ENCODE results near the gene IL1RAPL1.
"Not testable (repeated sequence)": the region's sequence is repeated elsewhere in the genome, so short reads cannot be mapped to it uniquely, and the experiment has no call there.

IL1RAPL1 gene

DNA sequence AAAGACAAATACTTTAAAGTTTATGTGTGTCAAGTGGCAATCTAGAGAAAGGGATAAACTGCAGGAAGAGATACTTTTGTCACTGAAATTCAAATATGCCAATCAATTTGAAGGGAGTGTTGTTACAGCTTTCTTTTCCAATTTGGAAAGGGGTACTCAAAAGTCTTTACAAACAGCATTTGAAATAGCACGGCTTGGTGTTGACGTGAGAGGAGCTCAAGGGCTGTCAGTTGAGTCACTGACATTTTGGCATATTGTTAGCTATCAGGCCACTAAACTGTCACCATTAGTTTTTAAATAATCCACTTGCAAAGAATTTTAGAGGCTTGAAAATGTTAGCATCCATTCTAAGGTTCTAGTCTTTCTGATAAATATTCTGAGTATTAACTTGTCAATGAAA lies 698.4 kb downstream of the IL1RAPL1 start:
- no peak for TF ChIP-seq ZFX (IDR thresholded peaks at IDR 0.05)
- TF ChIP-seq, protein P1, sequence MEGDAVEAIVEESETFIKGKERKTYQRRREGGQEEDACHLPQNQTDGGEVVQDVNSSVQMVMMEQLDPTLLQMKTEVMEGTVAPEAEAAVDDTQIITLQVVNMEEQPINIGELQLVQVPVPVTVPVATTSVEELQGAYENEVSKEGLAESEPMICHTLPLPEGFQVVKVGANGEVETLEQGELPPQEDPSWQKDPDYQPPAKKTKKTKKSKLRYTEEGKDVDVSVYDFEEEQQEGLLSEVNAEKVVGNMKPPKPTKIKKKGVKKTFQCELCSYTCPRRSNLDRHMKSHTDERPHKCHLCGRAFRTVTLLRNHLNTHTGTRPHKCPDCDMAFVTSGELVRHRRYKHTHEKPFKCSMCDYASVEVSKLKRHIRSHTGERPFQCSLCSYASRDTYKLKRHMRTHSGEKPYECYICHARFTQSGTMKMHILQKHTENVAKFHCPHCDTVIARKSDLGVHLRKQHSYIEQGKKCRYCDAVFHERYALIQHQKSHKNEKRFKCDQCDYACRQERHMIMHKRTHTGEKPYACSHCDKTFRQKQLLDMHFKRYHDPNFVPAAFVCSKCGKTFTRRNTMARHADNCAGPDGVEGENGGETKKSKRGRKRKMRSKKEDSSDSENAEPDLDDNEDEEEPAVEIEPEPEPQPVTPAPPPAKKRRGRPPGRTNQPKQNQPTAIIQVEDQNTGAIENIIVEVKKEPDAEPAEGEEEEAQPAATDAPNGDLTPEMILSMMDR (conservative IDR thresholded peaks at IDR 0.05) = no peak
- no peak overlapping the region for H3K27ac ChIP-seq

DNA sequence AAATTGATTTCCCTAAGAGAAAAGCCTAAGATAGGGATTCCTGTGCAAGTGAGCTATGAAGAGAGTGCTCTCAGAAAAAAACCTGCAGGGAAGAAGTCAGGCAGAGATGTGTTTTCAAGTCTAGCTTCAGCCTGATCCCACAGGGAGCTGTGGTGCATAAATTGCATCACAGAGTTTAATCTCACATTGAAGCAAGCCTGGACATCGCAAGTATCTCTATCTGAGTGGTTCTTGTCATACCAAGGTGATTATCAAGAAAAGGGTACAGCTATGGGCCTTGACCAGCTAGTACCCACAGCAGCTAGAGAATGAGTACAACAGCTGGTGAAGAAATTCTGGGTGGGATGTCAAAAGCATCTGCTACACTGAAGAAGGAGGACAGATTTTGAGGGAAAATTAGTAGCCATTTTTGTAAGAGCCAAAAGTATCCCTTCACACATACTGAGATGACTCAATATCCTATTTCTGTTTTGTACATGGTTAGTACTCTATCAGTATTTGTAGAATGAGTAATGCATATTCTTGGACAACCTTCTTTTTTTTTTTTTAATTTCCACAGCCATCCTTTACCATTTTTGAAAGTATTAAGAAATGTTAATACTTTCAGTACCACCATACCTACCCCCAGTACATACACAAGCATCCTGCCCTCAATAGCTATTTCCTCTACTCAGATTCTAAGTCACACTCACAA lies 708.9 kb downstream of the IL1RAPL1 start:
- no peak overlapping the region for H3K27ac ChIP-seq
- TF ChIP-seq, protein P1 (conservative IDR thresholded peaks at IDR 0.05) = no peak
- TF ChIP-seq ZFX (IDR thresholded peaks at IDR 0.05) = no peak

DNA sequence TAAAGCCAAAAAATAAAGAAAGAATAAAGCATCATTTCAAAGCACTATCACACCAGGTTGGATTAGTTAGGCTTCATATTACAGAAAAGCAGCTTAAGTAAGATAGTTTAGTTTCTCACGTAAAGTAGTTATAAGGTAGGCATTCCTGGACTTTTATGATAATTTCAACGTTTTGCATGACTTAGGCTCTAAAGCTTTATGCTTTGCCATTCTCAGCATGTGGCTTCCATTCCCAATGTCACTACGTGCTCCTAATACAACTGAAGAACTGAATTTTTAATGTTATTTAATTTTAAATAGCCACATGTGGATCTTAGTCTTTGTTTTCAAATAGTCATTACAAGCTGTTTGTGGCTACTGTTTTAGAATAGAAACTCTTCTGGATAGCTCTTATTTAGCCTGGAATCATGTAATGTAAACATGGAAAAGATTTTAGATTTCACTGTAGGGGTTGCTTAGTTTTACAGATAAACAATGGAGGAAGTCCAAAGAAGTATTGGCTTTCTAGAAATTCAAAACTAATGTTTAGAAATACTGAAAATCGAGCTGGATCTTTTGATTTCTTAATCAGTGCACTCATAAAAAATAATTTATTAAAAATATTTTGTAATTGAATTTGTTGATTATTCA lies 710.0 kb downstream of the IL1RAPL1 start:
- H3K27ac ChIP-seq = no peak overlapping the region
- TF ChIP-seq, protein P1 (conservative IDR thresholded peaks at IDR 0.05) = no peak
- no peak for TF ChIP-seq ZFX (IDR thresholded peaks at IDR 0.05)

DNA sequence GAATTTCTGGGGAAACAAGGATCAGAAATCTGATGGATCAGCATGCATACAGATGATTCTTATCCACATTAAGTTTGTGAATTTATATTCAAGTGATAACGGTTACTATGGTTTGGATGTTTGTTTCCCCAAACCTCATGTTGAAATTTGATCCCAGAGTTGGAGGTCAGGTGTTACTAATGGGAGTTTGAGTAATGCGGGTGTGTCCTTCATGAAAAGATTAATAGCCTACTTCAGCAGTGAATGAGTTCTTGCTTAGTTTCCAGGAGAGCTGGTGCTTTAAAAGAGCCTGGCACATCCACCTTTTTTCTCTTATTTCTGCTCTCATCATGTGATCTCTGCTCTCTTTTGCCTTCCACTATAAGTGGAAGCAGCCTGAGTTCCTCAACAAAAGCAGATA lies 712.4 kb downstream of the IL1RAPL1 start:
- TF ChIP-seq ZFX (IDR thresholded peaks at IDR 0.05) = no peak
- TF ChIP-seq, protein P1 (conservative IDR thresholded peaks at IDR 0.05) = no peak
- H3K27ac ChIP-seq = no peak overlapping the region

DNA sequence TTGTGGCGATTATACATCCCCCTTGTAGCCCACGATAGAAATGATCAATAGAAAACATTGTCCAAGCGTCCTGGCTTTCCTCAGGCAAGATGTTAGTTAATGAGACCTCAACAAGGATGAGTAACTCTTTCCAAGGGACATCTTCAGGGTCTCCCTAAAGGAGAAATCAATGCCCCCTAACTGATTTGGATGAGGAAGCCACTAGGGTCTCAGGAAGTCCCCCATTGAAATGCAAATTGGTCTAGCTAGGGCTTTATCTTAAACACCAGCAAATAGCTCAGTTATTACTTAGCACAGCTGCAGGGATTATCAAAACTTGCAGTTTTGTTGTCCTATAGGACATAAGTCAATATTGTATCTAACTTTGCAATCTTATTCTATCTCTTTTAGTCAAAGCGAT lies 721.5 kb downstream of the IL1RAPL1 start:
- no peak overlapping the region for H3K27ac ChIP-seq
- TF ChIP-seq, protein P1 (conservative IDR thresholded peaks at IDR 0.05) = no peak
- TF ChIP-seq ZFX (IDR thresholded peaks at IDR 0.05) = no peak

DNA sequence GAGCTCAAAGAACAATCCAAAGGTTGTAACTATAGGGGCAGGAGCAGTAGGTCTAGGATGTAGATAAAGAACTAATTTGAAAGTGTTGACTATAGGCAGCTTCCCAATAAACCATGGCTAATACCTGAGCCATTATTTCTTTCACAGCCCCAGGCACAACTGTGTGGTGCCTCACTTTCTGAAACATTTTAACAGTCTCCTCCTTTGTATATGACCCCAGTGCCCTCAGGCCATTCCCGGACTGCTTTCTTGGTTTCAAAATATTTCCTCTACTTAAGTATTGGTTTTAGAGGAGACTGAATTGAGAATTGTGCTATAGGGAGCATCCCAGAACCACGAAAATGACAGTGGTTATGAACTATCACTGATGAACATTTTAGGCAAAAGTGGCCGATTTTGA lies 728.7 kb downstream of the IL1RAPL1 start:
- H3K27ac ChIP-seq = no peak overlapping the region
- TF ChIP-seq ZFX (IDR thresholded peaks at IDR 0.05) = no peak
- TF ChIP-seq, protein P1 (conservative IDR thresholded peaks at IDR 0.05) = no peak

DNA sequence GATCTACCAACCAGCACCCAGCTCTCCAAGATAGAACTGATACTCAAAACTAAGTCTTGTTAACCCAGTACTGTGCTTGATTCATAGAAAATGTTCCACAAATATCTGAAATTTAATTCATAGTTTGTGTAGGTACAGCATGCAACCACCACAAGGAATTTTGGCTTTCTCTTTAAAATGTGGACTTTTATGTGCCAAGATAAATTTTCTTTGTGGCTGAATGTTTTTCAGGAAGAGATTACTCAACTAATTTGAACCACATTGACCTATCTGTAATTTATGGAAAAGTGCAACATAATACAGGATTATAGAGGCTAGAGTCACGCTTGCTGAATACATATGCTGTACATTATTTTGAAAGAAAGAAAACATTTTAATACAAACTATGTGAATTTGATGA lies 730.8 kb downstream of the IL1RAPL1 start:
- TF ChIP-seq, protein P1 (conservative IDR thresholded peaks at IDR 0.05) = no peak
- TF ChIP-seq ZFX (IDR thresholded peaks at IDR 0.05) = no peak

DNA sequence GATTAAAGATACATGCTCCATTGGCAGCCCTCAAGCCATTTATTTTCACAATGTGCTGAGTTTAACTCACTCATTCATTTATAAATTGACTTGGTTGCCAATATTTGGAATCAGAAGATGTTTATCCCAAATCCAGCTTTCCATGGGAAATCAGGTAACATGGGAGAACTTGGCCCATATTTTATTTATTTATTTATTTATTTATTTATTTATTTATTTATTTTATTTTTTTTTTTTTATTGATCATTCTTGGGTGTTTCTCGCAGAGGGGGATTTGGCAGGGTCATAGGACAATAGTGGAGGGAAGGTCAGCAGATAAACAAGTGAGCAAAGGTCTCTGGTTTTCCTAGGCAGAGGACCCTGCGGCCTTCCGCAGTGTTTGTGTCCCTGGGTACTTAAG lies 745.2 kb downstream of the IL1RAPL1 start:
- not testable (repeated sequence) for H3K27ac ChIP-seq

More for the DNA sequence above, 730.8 kb downstream of the IL1RAPL1 start:
- no peak overlapping the region for H3K27ac ChIP-seq

DNA sequence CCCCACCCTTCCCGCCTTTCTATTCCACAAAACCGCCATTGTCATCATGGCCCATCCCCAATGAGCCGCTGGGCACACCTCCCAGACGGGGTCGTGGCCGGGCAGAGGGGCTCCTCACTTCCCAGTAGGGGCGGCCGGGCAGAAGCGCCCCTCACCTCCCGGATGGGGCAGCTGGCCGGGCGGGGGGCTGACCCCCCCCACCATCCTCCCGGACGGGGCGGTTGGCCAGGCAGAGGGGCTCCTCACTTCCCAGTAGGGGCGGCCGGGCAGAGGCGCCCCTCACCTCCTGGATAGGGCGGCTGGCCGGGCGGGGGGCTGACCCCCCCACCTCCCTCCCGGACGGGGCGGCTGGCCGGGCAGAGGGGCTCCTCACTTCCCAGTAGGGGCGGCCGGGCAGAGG lies 745.8 kb downstream of the IL1RAPL1 start:
- not testable (repeated sequence) for H3K27ac ChIP-seq

Data from C4-2B (cell line).